NK-92 treated with Interleukin-12 subunit alpha and Interleukin-12 subunit beta, amount 100 ng/mL, for 24 hours (cell line): Measurements from ENCODE around the gene BEAN1.

ENCODE experiments used
- DNase-seq: peaks from one replicate; lab custom pipeline; 2025; lab: John Stamatoyannopoulos, UW

The BEAN1 gene

GRCh38 chr16:66427036-66427860, at the start of gene BEAN1:
TSS of gene BEAN1 (plus strand) at chr16:66427295. CDS start at chr16:66437677, 10,382 bp downstream.
- DNase-seq: no peak

- no peak for DNase-seq
Measured at GRCh38 chr16:66377324-66377723, 49.8 kb upstream of the BEAN1 start.

- DNase-seq: no peak
Measured at GRCh38 chr16:66378741-66379570, 48.1 kb upstream of the BEAN1 start.

GRCh38 chr16:66379571-66379941, 47.5 kb upstream of the BEAN1 start:
- no peak for DNase-seq

- no peak for DNase-seq
Measured at GRCh38 chr16:66380421-66380820, 46.7 kb upstream of the BEAN1 start.

- DNase-seq: no peak
Measured at GRCh38 chr16:66381585-66382170, 45.4 kb upstream of the BEAN1 start.

GRCh38 chr16:66382171-66382965, 44.7 kb upstream of the BEAN1 start:
- no peak for DNase-seq

- DNase-seq: no peak
Measured at GRCh38 chr16:66382966-66383299, 44.2 kb upstream of the BEAN1 start.

- DNase-seq: no peak
Measured at GRCh38 chr16:66383551-66383950, 43.5 kb upstream of the BEAN1 start.

- no peak for DNase-seq
Measured at GRCh38 chr16:66385415-66385814, 41.7 kb upstream of the BEAN1 start.

- no peak for DNase-seq
Measured at GRCh38 chr16:66386629-66387622, 40.2 kb upstream of the BEAN1 start.

GRCh38 chr16:66387817-66388332, 39.2 kb upstream of the BEAN1 start:
- DNase-seq: no peak

GRCh38 chr16:66388350-66389139, 38.5 kb upstream of the BEAN1 start:
- no peak for DNase-seq

- DNase-seq: no peak
Measured at GRCh38 chr16:66389256-66390176, 37.6 kb upstream of the BEAN1 start.

GRCh38 chr16:66390346-66391108, 36.6 kb upstream of the BEAN1 start:
- DNase-seq: no peak

- DNase-seq: no peak
Measured at GRCh38 chr16:66391726-66392670, 35.1 kb upstream of the BEAN1 start.
